CD8-positive, alpha-beta memory T cell (primary cell): ENCODE measurements around the gene CACNA2D2. TPM values are rescaled to one million over a fixed set of nuclear protein-coding genes. Genes with fewer than 3 reads are reported as not detected.

Experiments used
- CTCF ChIA-PET: fragments of 350-600 bp; sonication (Branson Sonifier 250); formaldehyde crosslinking; loops from one replicate; lab custom pipeline; 2021; ENCODE audit warnings: antibody characterized with exemption; lab: Charles Lee
- POLR2A ChIA-PET: fragments of 350-600 bp; sonication (Branson Sonifier 250); formaldehyde crosslinking; loops from one replicate; lab custom pipeline; 2021; ENCODE audit warnings: antibody characterized with exemption; lab: Charles Lee
- DNase-seq, 5 donors: peaks; one replicate each; pipeline versions ENCODE4 v3.0.0 to v3.0.0-alpha.2; 2020 to 2022; ENCODE audit warnings: mixed read lengths in 1 of 5
- H3K27ac ChIP-seq: one replicate; pipeline ENCODE4 v1.7.0; 2013; ENCODE audit warnings: low read depth, mild to moderate bottlenecking, low read length, moderate library complexity
- H3K27me3 ChIP-seq: 2 replicates; pipeline ENCODE4 v1.7.0; 2013; ENCODE audit warnings: low read length, mild to moderate bottlenecking; ENCODE audit not compliant: insufficient read depth, poor library complexity, severe bottlenecking
- H3K36me3 ChIP-seq: 2 replicates; pipeline ENCODE4 v1.7.0; 2013; ENCODE audit warnings: mild to moderate bottlenecking, low read length, moderate library complexity; ENCODE audit not compliant: insufficient read depth
- H3K4me1 ChIP-seq: 2 replicates; pipeline ENCODE4 v1.7.0; 2013; ENCODE audit warnings: mild to moderate bottlenecking, low read length, moderate library complexity; ENCODE audit not compliant: insufficient read depth
- H3K4me3 ChIP-seq: 2 replicates; pipeline ENCODE4 v1.7.0; 2013; ENCODE audit warnings: mild to moderate bottlenecking, low read length
- H3K9me3 ChIP-seq: 2 replicates; pipeline ENCODE4 v1.7.0; 2013; ENCODE audit warnings: mild to moderate bottlenecking, low read length
- H3K27ac Mint-ChIP-seq, 8 donors: one replicate each; pipeline ENCODE4 v1.8.0; 2020 to 2021; ENCODE audit warnings: mixed read lengths in 8 of 8, mild to moderate bottlenecking in 6 of 8, inconsistent platforms in 3 of 8, moderate library complexity in 3 of 8
- H3K27me3 Mint-ChIP-seq, 2 donors: one replicate each; pipeline ENCODE4 v1.8.0; 2020 to 2021; ENCODE audit warnings: mixed read lengths in 2 of 2, mild to moderate bottlenecking in 1 of 2, moderate library complexity in 1 of 2
- H3K36me3 Mint-ChIP-seq, 3 donors: one replicate each; pipeline ENCODE4 v1.8.0; 2020 to 2021; ENCODE audit warnings: mixed read lengths in 3 of 3, inconsistent platforms in 1 of 3, mild to moderate bottlenecking in 1 of 3
- H3K4me1 Mint-ChIP-seq, 3 donors: one replicate each; pipeline ENCODE4 v1.8.0; 2020 to 2021; ENCODE audit warnings: mixed read lengths in 3 of 3, inconsistent platforms in 1 of 3, mild to moderate bottlenecking in 1 of 3
- H3K4me3 Mint-ChIP-seq, 7 donors: one replicate each; pipeline ENCODE4 v1.8.0; 2020 to 2021; ENCODE audit warnings: mixed read lengths in 7 of 7, mild to moderate bottlenecking in 6 of 7, moderate library complexity in 4 of 7, inconsistent platforms in 2 of 7
- H3K9me3 Mint-ChIP-seq, 5 donors: one replicate each; pipeline ENCODE4 v1.8.0; 2020 to 2022; ENCODE audit warnings: mixed read lengths in 5 of 5, mild to moderate bottlenecking in 3 of 5, moderate library complexity in 2 of 5, inconsistent platforms in 1 of 5
- polyA plus RNA-seq: library from polyadenylated mRNA; unstranded; fragments of 300-500 nt; fragmentation: Illumina TruSeq; gene quantifications from one replicate; pipeline ENCODE4 v1.2.3, GENCODE V29; 2021
- total RNA-seq, 2 experiments: library from RNA; stranded (reverse); gene quantifications; one replicate each; pipeline ENCODE4 v1.2.3, GENCODE V29; 2021

The CACNA2D2 gene
- total and polyA plus RNA-seq, 3 experiments from 2014 or later, result 0.73 to 2.6 (median 1.1) TPM

- H3K9me3 Mint-ChIP-seq, result no peaks in the 10 kb centered on the region
- ChIA-PET CTCF (interaction anchor here (1.0 to 2.0 kb wide), 4 partner anchors 9 to 73 kb away, joined by 3 to 8 read pairs (median 4); partner anchors contain the start of genes CYB561D2, NPRL2, RASSF1 and TUSC2), POLR2A (interaction anchor here (0.5 to 5.2 kb wide), 4 partner anchors 14 to 34 kb away, joined by 3 to 31 read pairs (median 10); partner anchors contain the start of genes HYAL3 and NAA80)
- Histone ChIP-seq H3K9me3 (no peaks in the 10 kb centered on the region), H3K4me1 (peaks cover 35% of the 10 kb centered on the region), H3K27me3 (no peaks in the 10 kb centered on the region), H3K27ac (peak overlapping the region; percentile 88), H3K4me3 (peak overlapping the region; percentile 91), H3K36me3 (no peaks in the 10 kb centered on the region)
- peak overlapping the region in 5 of 8 donors; percentile 47 to 93 (median 79) for H3K27ac Mint-ChIP-seq
- H3K4me3 Mint-ChIP-seq, result peak overlapping the region; percentile 85 to 94 (median 92)
- peaks cover 41 to 68% (median 53%) of the 10 kb centered on the region in 3 donors for H3K4me1 Mint-ChIP-seq
- H3K36me3 Mint-ChIP-seq, result peaks cover 0 to 8% (median 2%) of the 10 kb centered on the region in 3 donors
- H3K27me3 Mint-ChIP-seq, result peaks cover 0 to 3% of the 10 kb centered on the region in 2 donors
- DNase-seq, result no peak
These were observed 183.4 kb downstream of the CACNA2D2 start for GRCh38 chr3:50319894-50320625.

- Mint-ChIP-seq H3K4me1 (peaks cover 38 to 64% (median 50%) of the 10 kb centered on the region in 3 donors), H3K27ac (peak overlapping the region in 5 of 8 donors; percentile 29 to 75 (median 56)), H3K27me3 (peaks cover 0 to 3% of the 10 kb centered on the region in 2 donors), H3K36me3 (peaks cover 0 to 3% (median 2%) of the 10 kb centered on the region in 3 donors), H3K4me3 (peak overlapping the region; percentile 54 to 94 (median 92)), H3K9me3 (no peaks in the 10 kb centered on the region)
- H3K4me3 ChIP-seq, result no peak overlapping the region
- peaks cover 35% of the 10 kb centered on the region for H3K4me1 ChIP-seq
- DNase-seq, result no peak
- no peaks in the 10 kb centered on the region for H3K9me3 ChIP-seq
- no peak overlapping the region for H3K27ac ChIP-seq
- ChIA-PET POLR2A (interaction anchor here (1.3 to 5.2 kb wide), 2 partner anchors 20 to 27 kb away, joined by 4 to 31 read pairs; partner anchors contain the start of genes HYAL3, IFRD2 and NAA80), CTCF (interaction anchor here (1.1 to 3.1 kb wide), 3 partner anchors 9 to 21 kb away, joined by 3 to 16 read pairs (median 8); partner anchors contain the start of genes HYAL3, NAA80, RASSF1 and TUSC2)
- H3K36me3 ChIP-seq, result no peaks in the 10 kb centered on the region
- H3K27me3 ChIP-seq, result no peaks in the 10 kb centered on the region
These were observed 184.1 kb downstream of the CACNA2D2 start for GRCh38 chr3:50319181-50319893.

GRCh38 chr3:50318615-50319014 is 184.8 kb downstream of the CACNA2D2 start:
- Histone ChIP-seq H3K27me3 (no peaks in the 10 kb centered on the region), H3K27ac (no peak overlapping the region), H3K4me1 (peaks cover 35% of the 10 kb centered on the region), H3K36me3 (no peaks in the 10 kb centered on the region), H3K9me3 (no peaks in the 10 kb centered on the region), H3K4me3 (no peak overlapping the region)
- H3K36me3 Mint-ChIP-seq, result peaks cover 0 to 3% (median 2%) of the 10 kb centered on the region in 3 donors
- ChIA-PET CTCF (interaction anchor here (2.0 to 3.1 kb wide), 4 partner anchors 10 to 20 kb away, joined by 4 to 16 read pairs (median 8); partner anchors contain the start of genes HYAL3, NAA80 and TUSC2), POLR2A (interaction anchor here (1.3 to 5.2 kb wide), 2 partner anchors 20 to 26 kb away, joined by 4 to 31 read pairs; partner anchors contain the start of genes HYAL3, IFRD2 and NAA80)
- no peak for DNase-seq
- H3K4me1 Mint-ChIP-seq, result peaks cover 41 to 67% (median 57%) of the 10 kb centered on the region in 3 donors
- H3K27ac Mint-ChIP-seq, result peak overlapping the region in 3 of 8 donors; percentile 43 to 75 (median 57)
- H3K27me3 Mint-ChIP-seq, result peaks cover 0 to 2% of the 10 kb centered on the region in 2 donors
- H3K4me3 Mint-ChIP-seq, result peak overlapping the region in 6 of 7 donors; percentile 14 to 38 (median 31)
- H3K9me3 Mint-ChIP-seq, result no peaks in the 10 kb centered on the region

GRCh38 chr3:50318163-50318562 is 185.3 kb downstream of the CACNA2D2 start:
- Mint-ChIP-seq H3K4me1 (peaks cover 41 to 66% (median 58%) of the 10 kb centered on the region in 3 donors), H3K27me3 (peaks cover 0 to 2% of the 10 kb centered on the region in 2 donors), H3K4me3 (peak overlapping the region in 2 of 7 donors; percentile 25 to 37), H3K9me3 (no peaks in the 10 kb centered on the region), H3K36me3 (peaks cover 0 to 3% (median 2%) of the 10 kb centered on the region in 3 donors), H3K27ac (peak overlapping the region in 2 of 8 donors; percentile 24 to 43)
- no peaks in the 10 kb centered on the region for H3K9me3 ChIP-seq
- no peaks in the 10 kb centered on the region for H3K27me3 ChIP-seq
- peaks cover 35% of the 10 kb centered on the region for H3K4me1 ChIP-seq
- no peak for DNase-seq
- H3K4me3 ChIP-seq, result no peak overlapping the region
- CTCF ChIA-PET, result interaction anchor here (1.0 to 3.1 kb wide), 6 partner anchors 12 to 72 kb away, joined by 3 to 16 read pairs (median 5); partner anchors contain the start of genes HYAL3 and NAA80
- no peak overlapping the region for H3K27ac ChIP-seq
- H3K36me3 ChIP-seq, result no peaks in the 10 kb centered on the region
- POLR2A ChIA-PET, result interaction anchor here (0.6 to 5.2 kb wide), 3 partner anchors 9 to 26 kb away, joined by 4 to 31 read pairs (median 4); partner anchors contain the start of genes HYAL3, IFRD2 and NAA80

GRCh38 chr3:50317300-50317699 is 186.1 kb downstream of the CACNA2D2 start:
- Histone ChIP-seq H3K9me3 (no peaks in the 10 kb centered on the region), H3K4me3 (no peak overlapping the region), H3K4me1 (peaks cover 35% of the 10 kb centered on the region), H3K36me3 (no peaks in the 10 kb centered on the region), H3K27ac (peak overlapping the region; percentile 43), H3K27me3 (no peaks in the 10 kb centered on the region)
- Mint-ChIP-seq H3K36me3 (peaks cover 0 to 3% (median 2%) of the 10 kb centered on the region in 3 donors), H3K27me3 (peaks cover 0 to 2% of the 10 kb centered on the region in 2 donors), H3K4me3 (peak overlapping the region; percentile 4 to 92 (median 84)), H3K4me1 (peaks cover 41 to 64% (median 58%) of the 10 kb centered on the region in 3 donors), H3K9me3 (no peaks in the 10 kb centered on the region), H3K27ac (peak overlapping the region; percentile 67 to 98 (median 94))
- ChIA-PET CTCF (interaction anchor here (1.0 to 3.1 kb wide), 7 partner anchors 13 to 71 kb away, joined by 3 to 16 read pairs (median 4); partner anchors contain the start of genes HYAL3 and NAA80), POLR2A (interaction anchor here (0.6 to 5.2 kb wide), 6 partner anchors 11 to 25 kb away, joined by 3 to 31 read pairs (median 10); partner anchors contain the start of genes HYAL3, IFRD2 and NAA80)
- DNase-seq, result no peak

GRCh38 chr3:50316657-50317242 is 186.7 kb downstream of the CACNA2D2 start:
- POLR2A ChIA-PET, result interaction anchor here (0.6 to 5.2 kb wide), 6 partner anchors 12 to 24 kb away, joined by 3 to 31 read pairs (median 10); partner anchors contain the start of genes HYAL3, IFRD2 and NAA80
- H3K9me3 Mint-ChIP-seq, result no peaks in the 10 kb centered on the region
- H3K4me1 Mint-ChIP-seq, result peaks cover 41 to 64% (median 58%) of the 10 kb centered on the region in 3 donors
- peak overlapping the region; percentile 43 for H3K27ac ChIP-seq
- no peaks in the 10 kb centered on the region for H3K36me3 ChIP-seq
- H3K4me3 Mint-ChIP-seq, result peak overlapping the region; percentile 4 to 92 (median 84)
- peak overlapping the region; percentile 67 to 98 (median 94) for H3K27ac Mint-ChIP-seq
- CTCF ChIA-PET, result interaction anchor here (0.6 to 3.1 kb wide), 7 partner anchors 11 to 70 kb away, joined by 3 to 16 read pairs (median 4); partner anchors contain the start of genes HYAL3 and NAA80
- DNase-seq, result peak in 4 of 5 donors; percentile 64 to 90 (median 74)
- peaks cover 0 to 2% of the 10 kb centered on the region in 2 donors for H3K27me3 Mint-ChIP-seq
- H3K36me3 Mint-ChIP-seq, result peaks cover 0 to 3% (median 2%) of the 10 kb centered on the region in 3 donors
- H3K4me3 ChIP-seq, result no peak overlapping the region
- H3K27me3 ChIP-seq, result no peaks in the 10 kb centered on the region
- peaks cover 31% of the 10 kb centered on the region for H3K4me1 ChIP-seq
- H3K9me3 ChIP-seq, result no peaks in the 10 kb centered on the region
